OCI-LY7 (cell line): ENCODE data around the gene EEF1A2.

ENCODE experiments used
- CTCF ChIP-seq: fragments of 200-600 bp; sonication (generic); conservative IDR thresholded peaks from 2 replicates; pipeline ENCODE4 v1.5.1; 2014; ENCODE audit warnings: mild to moderate bottlenecking, antibody characterized with exemption, low read length, moderate library complexity, mixed read lengths
- EZH2phosphoT487 ChIP-seq: fragments of 200-600 bp; sonication (generic); IDR thresholded peaks from 2 replicates; pipeline ENCODE4 v1.6.1; 2018; ENCODE audit warnings: low read depth, borderline replicate concordance, mild to moderate bottlenecking, mixed run types, antibody characterized with exemption, low read length, moderate library complexity, mixed read lengths

DNA sequence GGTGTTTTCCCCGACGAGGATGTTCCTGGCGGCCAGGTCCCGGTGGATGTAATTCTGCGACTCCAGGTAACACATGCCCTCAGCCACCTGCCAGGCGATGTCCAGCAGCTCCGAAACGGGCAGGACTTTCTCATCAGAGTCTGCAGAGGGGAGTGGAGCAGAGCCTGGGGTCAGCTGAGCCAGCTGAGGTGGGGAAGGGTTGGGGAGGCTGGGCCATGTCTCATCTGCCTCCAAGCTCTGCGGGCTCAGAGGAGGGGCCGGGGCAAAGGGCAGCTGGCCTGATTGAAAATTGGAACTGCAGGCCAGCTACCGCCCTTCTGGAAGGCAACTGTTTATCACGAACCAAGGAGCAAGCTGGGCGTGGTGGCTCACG is 31.9 kb upstream of the EEF1A2 start:
- TF ChIP-seq CTCF = no peak
- no peak for TF ChIP-seq EZH2phosphoT487
